C4-2B (cell line): ENCODE results near the gene FRK.

Source experiments
- H3K27ac ChIP-seq: fragments of 450-650 bp; 2 replicates; pipeline ENCODE4 v1.5.1; 2017
- ZFX ChIP-seq: fragments of 450-650 bp; IDR thresholded peaks from 2 replicates; pipeline ENCODE4 v1.6.1; 2017
- TF ChIP-seq, protein P1 (sequence below): fragments of 450-650 bp; conservative IDR thresholded peaks from 2 replicates; pipeline ENCODE4 v1.5.1; 2017; ENCODE audit warnings: mild to moderate bottlenecking

Gene FRK

DNA sequence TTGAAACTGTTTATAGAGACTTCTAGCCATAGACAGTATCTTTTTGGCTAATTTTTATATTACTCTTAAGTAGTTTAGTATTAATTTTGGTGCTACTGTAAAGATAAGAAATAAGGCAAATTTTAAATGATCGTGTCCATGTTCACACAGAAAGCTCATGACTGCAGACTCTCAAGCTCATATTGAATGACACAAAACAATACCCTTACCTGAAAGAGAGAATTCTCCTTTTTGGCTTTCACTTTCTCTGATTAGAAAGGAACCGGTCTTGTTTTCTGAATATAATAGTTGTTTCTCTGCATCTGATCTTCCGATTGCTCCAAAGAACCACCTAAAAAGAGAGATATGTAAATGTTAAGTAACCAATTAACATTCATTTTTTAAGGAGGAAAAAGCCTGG, 57.0 kb downstream of the FRK start:
- TF ChIP-seq ZFX = no peak
- TF ChIP-seq, protein P1, sequence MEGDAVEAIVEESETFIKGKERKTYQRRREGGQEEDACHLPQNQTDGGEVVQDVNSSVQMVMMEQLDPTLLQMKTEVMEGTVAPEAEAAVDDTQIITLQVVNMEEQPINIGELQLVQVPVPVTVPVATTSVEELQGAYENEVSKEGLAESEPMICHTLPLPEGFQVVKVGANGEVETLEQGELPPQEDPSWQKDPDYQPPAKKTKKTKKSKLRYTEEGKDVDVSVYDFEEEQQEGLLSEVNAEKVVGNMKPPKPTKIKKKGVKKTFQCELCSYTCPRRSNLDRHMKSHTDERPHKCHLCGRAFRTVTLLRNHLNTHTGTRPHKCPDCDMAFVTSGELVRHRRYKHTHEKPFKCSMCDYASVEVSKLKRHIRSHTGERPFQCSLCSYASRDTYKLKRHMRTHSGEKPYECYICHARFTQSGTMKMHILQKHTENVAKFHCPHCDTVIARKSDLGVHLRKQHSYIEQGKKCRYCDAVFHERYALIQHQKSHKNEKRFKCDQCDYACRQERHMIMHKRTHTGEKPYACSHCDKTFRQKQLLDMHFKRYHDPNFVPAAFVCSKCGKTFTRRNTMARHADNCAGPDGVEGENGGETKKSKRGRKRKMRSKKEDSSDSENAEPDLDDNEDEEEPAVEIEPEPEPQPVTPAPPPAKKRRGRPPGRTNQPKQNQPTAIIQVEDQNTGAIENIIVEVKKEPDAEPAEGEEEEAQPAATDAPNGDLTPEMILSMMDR = no peak

DNA sequence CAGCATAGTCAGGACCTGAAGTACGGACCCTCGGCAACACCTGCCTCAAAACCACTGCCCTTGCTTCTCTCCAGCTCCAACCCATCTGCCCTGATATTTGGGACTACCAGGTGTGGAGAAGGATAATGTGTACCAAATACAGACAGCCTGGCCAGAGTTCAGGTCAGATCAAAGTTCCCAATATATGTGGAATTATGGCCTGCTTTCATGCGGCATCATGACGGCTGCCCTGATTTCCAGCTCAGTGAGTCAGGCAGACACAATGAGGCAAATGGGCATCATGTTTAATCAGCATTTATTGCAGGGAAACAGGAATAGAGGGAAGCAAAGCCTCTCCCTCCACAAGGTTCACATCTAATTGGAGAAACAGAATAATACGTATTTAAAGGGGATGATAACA, 57.9 kb downstream of the FRK start:
- no peak overlapping the region for H3K27ac ChIP-seq
- no peak for TF ChIP-seq ZFX
- TF ChIP-seq, protein P1 = no peak

More for the DNA sequence above, 57.0 kb downstream of the FRK start:
- H3K27ac ChIP-seq = no peak overlapping the region

- H3K27ac ChIP-seq = no peak overlapping the region
- TF ChIP-seq ZFX = no peak
- TF ChIP-seq, protein P1 = no peak
Observed at GRCh38 chr6:115999235-115999634, 61.5 kb downstream of the FRK start.

GRCh38 chr6:115997990-115998585, 62.6 kb downstream of the FRK start:
- no peak overlapping the region for H3K27ac ChIP-seq
- TF ChIP-seq, protein P1 = no peak
- no peak for TF ChIP-seq ZFX

- H3K27ac ChIP-seq = no peak overlapping the region
- TF ChIP-seq ZFX = no peak
- TF ChIP-seq, protein P1 = no peak
Observed at GRCh38 chr6:115986026-115986425, 74.7 kb downstream of the FRK start.

DNA sequence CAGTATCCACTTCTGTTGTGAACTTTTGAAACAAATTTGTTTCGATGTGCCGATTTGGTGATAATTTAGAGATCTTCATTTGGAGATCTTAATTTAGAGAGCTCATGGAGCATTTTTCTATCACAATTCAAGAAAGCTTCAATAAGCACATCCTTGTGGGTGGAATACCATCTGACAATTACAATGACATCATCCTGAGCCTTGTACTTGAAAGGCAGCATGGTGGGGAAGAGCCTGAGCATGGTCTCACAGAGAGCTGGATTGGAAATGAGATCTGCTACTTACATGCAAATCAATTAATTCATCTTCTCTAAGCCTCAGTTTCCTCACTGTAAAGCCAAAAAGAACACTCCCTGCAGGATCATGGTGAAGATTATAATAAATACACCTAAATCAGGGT, 75.9 kb downstream of the FRK start:
- TF ChIP-seq ZFX = no peak
- TF ChIP-seq, protein P1 = no peak
- no peak overlapping the region for H3K27ac ChIP-seq

DNA sequence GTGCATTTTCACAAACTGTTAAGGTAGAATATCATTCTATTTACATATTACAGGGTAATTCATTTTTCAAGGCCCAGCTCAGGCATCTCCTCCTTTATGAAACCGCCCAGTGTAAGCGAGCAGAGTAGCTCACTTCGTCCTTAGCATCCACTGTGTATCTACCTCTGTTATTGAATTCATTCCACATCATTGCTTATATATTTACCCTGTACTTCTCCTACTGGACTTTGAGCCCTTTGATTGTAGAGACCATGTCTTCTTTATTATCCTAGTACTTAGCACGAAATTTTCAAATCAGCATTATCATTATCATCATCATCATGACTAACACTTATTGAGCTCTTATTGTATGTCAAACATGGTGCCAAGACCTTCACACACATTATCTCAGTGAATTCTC, 76.7 kb downstream of the FRK start:
- no peak overlapping the region for H3K27ac ChIP-seq
- TF ChIP-seq ZFX = no peak
- TF ChIP-seq, protein P1 = no peak
